PC-9 (cell line): ENCODE data around the gene OTULIN. TPM values are rescaled to one million over a fixed set of nuclear protein-coding genes. Genes with fewer than 3 reads are reported as not detected.

Experiments used
- BruUV-seq: library from RNA; stranded (reverse); fragments of 400-500 nt; replicated peaks from 2 replicates; lab custom pipeline; 2021; lab: Mats Ljungman, UMichigan
- CTCF ChIA-PET: fragments of 300-600 bp; sonication (Branson Sonifier 250); formaldehyde crosslinking; loops from one replicate; lab custom pipeline; 2022; ENCODE audit warnings: antibody characterized with exemption; lab: Charles Lee
- POLR2A ChIA-PET: fragments of 300-600 bp; sonication (Branson Sonifier 250); formaldehyde crosslinking; loops from one replicate; lab custom pipeline; 2022; ENCODE audit warnings: antibody characterized with exemption; ENCODE audit not compliant: unreplicated experiment; lab: Charles Lee
- DNase-seq, 2 experiments: peaks; one replicate each; pipeline versions ENCODE4 v3.0.0 to v3.0.0-alpha.2; 2015 to 2022; ENCODE audit warnings: mixed read lengths in 1 of 2
- H2AFZ ChIP-seq: fragments of 200-600 bp; sonication (generic); 2 replicates; pipeline ENCODE4 v1.8.1; 2017; ENCODE audit warnings: antibody characterized with exemption
- H3F3A ChIP-seq: fragments of 200-600 bp; sonication (generic); 2 replicates; pipeline ENCODE4 v1.8.1; 2017; ENCODE audit warnings: antibody characterized with exemption, mild to moderate bottlenecking, low read depth; ENCODE audit not compliant: insufficient read depth
- H3K27ac ChIP-seq: fragments of 200-600 bp; sonication (generic); 2 replicates; pipeline ENCODE4 v1.6.1; 2016; ENCODE audit warnings: mixed run types
- H3K27me3 ChIP-seq: fragments of 200-600 bp; sonication (generic); 2 replicates; pipeline ENCODE4 v1.6.1; 2016; ENCODE audit warnings: low read depth, mixed run types; ENCODE audit not compliant: insufficient read depth
- H3K36me3 ChIP-seq: fragments of 200-600 bp; sonication (generic); 2 replicates; pipeline ENCODE4 v1.6.1; 2016; ENCODE audit warnings: low read depth, mixed run types
- H3K4me1 ChIP-seq: fragments of 200-600 bp; sonication (generic); replicated peaks from 2 replicates; pipeline ENCODE4 v1.6.1; 2016; ENCODE audit warnings: mixed run types; ENCODE audit not compliant: insufficient read depth
- H3K4me2 ChIP-seq: fragments of 200-600 bp; sonication (generic); 2 replicates; pipeline ENCODE4 v1.6.1; 2017; ENCODE audit warnings: mixed run types
- H3K4me3 ChIP-seq: fragments of 200-600 bp; sonication (generic); 2 replicates; pipeline ENCODE4 v1.6.1; 2016; ENCODE audit warnings: mixed run types
- H3K79me2 ChIP-seq: fragments of 200-600 bp; sonication (generic); 2 replicates; pipeline ENCODE4 v1.6.1; 2017; ENCODE audit warnings: low read depth, mixed run types
- H3K9me2 ChIP-seq: fragments of 200-600 bp; sonication (generic); 2 replicates; pipeline ENCODE4 v1.8.1; 2017; ENCODE audit warnings: mild to moderate bottlenecking; ENCODE audit not compliant: insufficient read depth
- H3K9me3 ChIP-seq: fragments of 200-600 bp; sonication (generic); 2 replicates; pipeline ENCODE4 v1.8.1; 2016; ENCODE audit warnings: low read depth; ENCODE audit not compliant: insufficient read depth
- H4K20me1 ChIP-seq: fragments of 200-600 bp; sonication (generic); 2 replicates; pipeline ENCODE4 v1.8.1; 2017; ENCODE audit not compliant: insufficient read depth
- EZH2 ChIP-seq: fragments of 200-600 bp; sonication (generic); IDR thresholded peaks from 2 replicates; pipeline ENCODE4 v1.8.0; 2017; ENCODE audit warnings: antibody characterized with exemption, low read depth
- intact Hi-C: fragments of 100-400 bp; cut with micrococcal nuclease; formaldehyde crosslinking; loops from one replicate; pipeline ENCODE4 v1.10.0; 2022; ENCODE audit not compliant: unreplicated experiment
- total RNA-seq: library from RNA; stranded (reverse); gene quantifications from 2 replicates; pipeline ENCODE4 v1.2.3, GENCODE V29; 2021
- TF ChIP-seq, protein P1 (sequence below): fragments of 200-600 bp; sonication (generic); conservative IDR thresholded peaks from 2 replicates; pipeline ENCODE4 v1.6.1; 2017; ENCODE audit warnings: mixed run types, antibody characterized with exemption, mild to moderate bottlenecking, moderate library complexity

Gene OTULIN
- total RNA-seq, 1 experiment from 2014 or later, result 77.2 TPM

DNA sequence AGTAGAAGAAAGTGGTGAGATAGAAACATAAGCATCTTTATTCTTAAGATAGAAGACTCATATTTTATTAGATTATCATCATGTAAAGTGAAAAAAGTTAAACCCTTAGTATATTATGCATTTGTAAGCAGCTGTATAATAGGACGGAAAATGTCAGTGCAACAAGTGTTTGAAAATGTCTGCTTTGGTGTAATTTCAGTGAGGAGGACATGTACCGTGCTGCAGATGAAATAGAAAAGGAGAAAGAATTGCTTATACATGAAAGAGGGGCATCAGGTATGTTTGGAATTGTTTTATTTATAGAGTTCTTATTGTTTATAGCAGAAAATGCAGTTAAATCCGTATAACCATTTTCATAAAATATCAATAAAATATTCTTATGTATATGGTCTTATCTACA lies 8.9 kb downstream of the OTULIN start:
- H4K20me1 ChIP-seq, result peaks cover 47% of the 10 kb centered on the region
- H3K27ac ChIP-seq, result no peak overlapping the region
- no peak overlapping the region for H2AFZ ChIP-seq
- no TSS peak for BruUV-seq
- intact Hi-C loops, result no loop called here
- ChIA-PET CTCF (no interaction called here), POLR2A (no interaction called here)
- no peaks in the 10 kb centered on the region for H3K27me3 ChIP-seq
- no peaks in the 10 kb centered on the region for H3K9me2 ChIP-seq
- no peak overlapping the region for H3K4me2 ChIP-seq
- 0 out of 2 replicates have a peak, but pooled peaks cover 4% of the 10 kb centered on the region for H3K4me1 ChIP-seq
- TF ChIP-seq, protein P1, sequence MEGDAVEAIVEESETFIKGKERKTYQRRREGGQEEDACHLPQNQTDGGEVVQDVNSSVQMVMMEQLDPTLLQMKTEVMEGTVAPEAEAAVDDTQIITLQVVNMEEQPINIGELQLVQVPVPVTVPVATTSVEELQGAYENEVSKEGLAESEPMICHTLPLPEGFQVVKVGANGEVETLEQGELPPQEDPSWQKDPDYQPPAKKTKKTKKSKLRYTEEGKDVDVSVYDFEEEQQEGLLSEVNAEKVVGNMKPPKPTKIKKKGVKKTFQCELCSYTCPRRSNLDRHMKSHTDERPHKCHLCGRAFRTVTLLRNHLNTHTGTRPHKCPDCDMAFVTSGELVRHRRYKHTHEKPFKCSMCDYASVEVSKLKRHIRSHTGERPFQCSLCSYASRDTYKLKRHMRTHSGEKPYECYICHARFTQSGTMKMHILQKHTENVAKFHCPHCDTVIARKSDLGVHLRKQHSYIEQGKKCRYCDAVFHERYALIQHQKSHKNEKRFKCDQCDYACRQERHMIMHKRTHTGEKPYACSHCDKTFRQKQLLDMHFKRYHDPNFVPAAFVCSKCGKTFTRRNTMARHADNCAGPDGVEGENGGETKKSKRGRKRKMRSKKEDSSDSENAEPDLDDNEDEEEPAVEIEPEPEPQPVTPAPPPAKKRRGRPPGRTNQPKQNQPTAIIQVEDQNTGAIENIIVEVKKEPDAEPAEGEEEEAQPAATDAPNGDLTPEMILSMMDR, result no peak
- TF ChIP-seq EZH2, result no peak
- no peaks in the 10 kb centered on the region for H3F3A ChIP-seq
- peaks cover 80% of the 10 kb centered on the region for H3K79me2 ChIP-seq
- DNase-seq, result no peak
- H3K4me3 ChIP-seq, result no peak overlapping the region
- H3K36me3 ChIP-seq, result no peaks in the 10 kb centered on the region; the same call in 1 of the 2 replicates
- no peaks in the 10 kb centered on the region for H3K9me3 ChIP-seq

DNA sequence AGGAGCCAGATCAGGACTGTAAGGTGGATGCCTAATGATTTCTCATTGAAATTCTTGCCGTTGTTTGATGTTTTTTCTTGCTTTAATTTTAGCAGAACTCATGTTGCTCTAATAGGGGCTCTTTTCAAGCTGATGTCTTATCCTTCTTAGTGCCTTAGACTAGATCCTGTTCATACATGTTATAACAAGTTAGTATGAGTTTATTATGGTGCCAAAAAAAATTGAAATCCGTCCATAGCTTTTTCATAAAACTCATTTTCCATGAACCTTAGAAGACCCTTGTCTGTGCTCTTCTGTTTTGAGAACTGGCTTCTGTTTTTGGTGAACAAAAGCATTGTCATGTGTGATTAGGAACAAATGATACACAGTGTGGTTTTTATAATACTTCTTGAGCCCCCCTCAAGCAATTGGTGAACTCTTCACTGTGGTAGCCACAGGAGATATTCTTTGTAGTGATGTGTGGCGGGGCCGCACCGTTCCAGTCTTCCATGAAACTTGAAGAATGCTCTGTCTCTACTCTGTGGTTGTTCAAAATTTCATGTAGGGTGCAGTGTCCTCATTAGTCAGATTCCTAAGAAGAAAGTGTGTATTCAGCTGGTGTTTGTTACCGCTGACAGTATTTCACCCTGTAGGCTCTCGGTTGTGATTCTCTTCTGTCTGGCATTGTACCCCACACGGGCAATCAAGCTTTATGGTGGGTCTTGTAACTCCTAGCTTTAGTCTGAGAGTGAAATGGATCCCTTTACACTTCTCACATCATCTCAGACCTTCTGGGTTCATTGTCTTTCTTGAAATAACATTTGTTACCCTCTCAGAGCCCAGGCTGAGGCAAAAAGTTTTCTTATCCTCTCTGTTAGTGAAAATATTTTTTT lies 10.7 kb downstream of the OTULIN start:
- Histone ChIP-seq H3K4me2 (no peak overlapping the region), H4K20me1 (peaks cover 43% of the 10 kb centered on the region)
- TF ChIP-seq, protein P1, result no peak
- no peak for TF ChIP-seq EZH2

DNA sequence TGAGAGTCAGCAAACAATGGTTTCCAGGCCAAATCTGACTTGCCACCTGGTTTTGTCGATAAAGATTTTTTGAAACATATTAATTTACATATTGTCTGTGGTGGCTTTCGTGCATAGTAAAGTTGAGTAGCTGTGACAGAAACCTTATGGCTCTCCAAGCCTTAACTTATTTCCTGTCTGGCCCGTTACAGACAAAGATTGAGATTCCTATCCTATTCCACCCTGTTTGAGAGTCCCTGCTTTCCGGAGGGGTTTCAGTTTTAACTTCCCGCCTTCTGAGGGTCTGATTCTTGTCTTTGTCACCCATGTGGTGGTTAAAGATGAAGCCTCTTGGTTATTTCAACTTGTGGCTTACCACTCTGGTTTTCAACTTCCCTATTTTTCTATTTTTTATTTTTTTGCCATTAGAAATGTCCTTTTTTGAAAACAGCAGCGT lies 11.4 kb downstream of the OTULIN start:
- H3K9me3 ChIP-seq, result no peaks in the 10 kb centered on the region
- DNase-seq, result no peak
- ChIA-PET POLR2A (no interaction called here), CTCF (no interaction called here)
- intact Hi-C loops, result no loop called here
- no peaks in the 10 kb centered on the region for H3K9me2 ChIP-seq
- no peak overlapping the region for H3K27ac ChIP-seq
- no peak overlapping the region for H3K4me2 ChIP-seq
- H2AFZ ChIP-seq, result no peak overlapping the region
- H3K36me3 ChIP-seq, result no peaks in the 10 kb centered on the region; the same call in 1 of the 2 replicates
- H4K20me1 ChIP-seq, result peaks cover 38% of the 10 kb centered on the region
- peaks cover 59% of the 10 kb centered on the region for H3K79me2 ChIP-seq
- H3K27me3 ChIP-seq, result no peaks in the 10 kb centered on the region
- no TSS peak for BruUV-seq
- H3K4me3 ChIP-seq, result no peak overlapping the region
- TF ChIP-seq, protein P1, result no peak
- no peak for TF ChIP-seq EZH2
- no peaks in the 10 kb centered on the region for H3K4me1 ChIP-seq
- H3F3A ChIP-seq, result no peaks in the 10 kb centered on the region

More for the DNA sequence above, 10.7 kb downstream of the OTULIN start:
- no peak for DNase-seq
- CTCF ChIA-PET, result no interaction called here
- H3K9me2 ChIP-seq, result no peaks in the 10 kb centered on the region
- H3K27ac ChIP-seq, result no peak overlapping the region
- no peak overlapping the region for H2AFZ ChIP-seq
- H3K9me3 ChIP-seq, result no peaks in the 10 kb centered on the region
- no TSS peak for BruUV-seq
- H3K27me3 ChIP-seq, result no peaks in the 10 kb centered on the region
- POLR2A ChIA-PET, result interaction anchor here (0.7 kb wide), 1 partner anchor 45 kb away, joined by 3 read pairs; no protein-coding TSS in a partner anchor
- no peaks in the 10 kb centered on the region for H3K4me1 ChIP-seq
- intact Hi-C loops, result no loop called here
- no peaks in the 10 kb centered on the region; the same call in 1 of the 2 replicates for H3K36me3 ChIP-seq
- H3K79me2 ChIP-seq, result peaks cover 64% of the 10 kb centered on the region
- no peaks in the 10 kb centered on the region for H3F3A ChIP-seq
- H3K4me3 ChIP-seq, result no peak overlapping the region
